Stimulated activated CD8-positive, alpha-beta memory T cell treated with anti-CD3 and anti-CD28 coated beads, Interleukin-15, amount 100 ng/mL, for 48 hours (primary cell): ENCODE measurements around the gene UCN3.
A peak's percentile ranks its signal among the peaks of the same experiment; 100 is the strongest.

ENCODE experiments used
- DNase-seq, 2 donors: peaks; one replicate each; pipeline ENCODE4 v3.0.0-alpha.2; 2020; ENCODE audit warnings: low read depth in 2 of 2

The UCN3 gene

GRCh38 chr10:5364890-5365338 is at the start of gene UCN3:
Gene UCN3, plus strand, starts transcription at chr10:5364966. Its CDS starts 8,755 bp downstream, at chr10:5373721.
- DNase-seq: no peak

- peak; percentile 62 to 82 for DNase-seq
Measured at GRCh38 chr10:5317547-5318107, 47.1 kb upstream of the UCN3 start.

DNA sequence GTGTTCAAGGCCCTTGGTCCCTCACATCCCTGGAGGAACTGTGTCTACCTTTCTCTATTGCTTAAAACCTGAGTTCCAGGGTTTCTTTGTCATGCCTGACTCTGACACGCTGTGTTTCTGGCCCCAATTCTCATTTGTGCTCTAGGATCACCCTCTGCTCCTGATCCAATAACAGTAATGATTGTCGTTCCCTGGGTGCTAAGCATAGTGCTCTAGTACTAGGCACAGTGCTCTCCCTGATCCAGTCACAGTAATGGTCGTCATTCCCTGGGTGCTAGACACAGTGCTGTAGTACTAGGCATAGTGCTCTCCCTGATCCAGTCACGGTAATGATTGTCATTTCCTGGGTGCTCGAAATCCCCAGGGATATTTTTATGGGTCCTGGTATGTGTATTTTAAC is 46.6 kb upstream of the UCN3 start:
- DNase-seq: no peak

DNA sequence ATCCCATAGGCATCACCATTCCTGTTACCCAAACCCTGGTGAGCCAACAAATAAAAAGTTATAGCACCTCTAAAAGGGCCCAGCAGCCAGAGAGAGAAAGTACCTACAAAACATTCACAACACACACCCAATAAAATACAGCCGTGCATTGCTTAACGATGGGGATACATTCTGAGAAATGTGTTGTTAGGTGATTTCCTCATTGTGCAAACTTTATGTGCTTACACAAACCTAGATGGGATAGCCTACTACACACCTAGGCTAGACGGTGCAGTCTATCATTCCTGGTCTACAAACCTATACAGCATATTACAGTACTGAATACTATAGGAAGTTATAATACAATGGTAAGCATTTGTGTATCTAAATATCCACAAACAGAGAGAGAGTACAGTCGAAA is 44.9 kb upstream of the UCN3 start:
- no peak for DNase-seq

GRCh38 chr10:5321273-5321672 is 43.5 kb upstream of the UCN3 start:
- no peak for DNase-seq

GRCh38 chr10:5323446-5323845 is 41.3 kb upstream of the UCN3 start:
- DNase-seq: no peak

DNA sequence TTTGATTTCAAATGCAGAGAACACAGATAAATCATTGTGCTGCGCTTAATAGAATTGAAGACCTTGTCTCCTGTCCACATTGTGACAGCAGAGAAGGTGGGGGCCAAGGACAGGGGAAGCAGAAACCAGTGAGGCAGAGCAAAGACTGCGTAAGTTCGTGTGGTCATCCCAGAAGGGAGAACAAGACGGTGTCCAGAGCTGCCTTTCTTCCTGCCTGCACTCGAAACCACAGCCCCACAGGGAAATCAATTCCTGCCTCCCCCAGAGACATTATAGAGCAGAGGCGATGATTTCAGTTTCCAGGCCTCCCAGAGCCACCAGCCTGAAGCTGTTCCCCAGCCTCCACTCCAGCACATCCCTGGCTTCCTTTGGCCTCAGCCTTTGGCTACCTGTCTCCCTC is 39.7 kb upstream of the UCN3 start:
- DNase-seq: no peak

DNA sequence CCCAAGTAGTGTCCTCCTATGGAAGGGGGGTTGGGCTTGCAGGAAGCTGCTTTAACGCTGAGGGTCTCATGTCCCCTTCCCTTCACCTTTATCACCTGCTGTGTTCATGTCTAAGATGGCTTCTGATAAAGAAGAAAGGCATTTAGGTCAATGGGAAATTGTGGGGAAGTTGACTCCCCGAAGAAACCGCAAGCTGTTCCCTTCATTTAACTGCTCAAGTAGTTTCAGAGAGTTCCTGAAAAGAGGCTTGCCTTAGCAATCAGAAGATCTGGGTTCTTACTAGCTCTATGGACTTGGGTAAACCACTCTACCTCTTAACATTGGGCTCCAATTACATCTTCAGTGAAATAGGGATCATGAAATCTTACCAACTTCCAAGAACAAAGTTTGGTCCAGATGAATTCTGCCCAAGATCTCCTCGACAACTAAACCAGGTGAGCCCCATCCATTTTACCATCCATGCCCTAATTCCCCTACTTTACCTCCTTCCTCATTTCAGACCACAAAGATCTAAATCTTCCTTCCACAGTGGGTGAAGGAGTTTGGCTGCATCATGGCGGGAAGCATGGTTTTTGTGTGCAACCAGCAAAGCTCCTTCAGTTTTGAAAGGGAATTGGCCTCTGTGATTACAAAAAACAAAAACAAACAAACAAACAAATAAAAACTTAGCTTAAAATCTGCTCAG is 30.4 kb upstream of the UCN3 start:
- no peak for DNase-seq

GRCh38 chr10:5338010-5338409 is 26.8 kb upstream of the UCN3 start:
- DNase-seq: no peak

DNA sequence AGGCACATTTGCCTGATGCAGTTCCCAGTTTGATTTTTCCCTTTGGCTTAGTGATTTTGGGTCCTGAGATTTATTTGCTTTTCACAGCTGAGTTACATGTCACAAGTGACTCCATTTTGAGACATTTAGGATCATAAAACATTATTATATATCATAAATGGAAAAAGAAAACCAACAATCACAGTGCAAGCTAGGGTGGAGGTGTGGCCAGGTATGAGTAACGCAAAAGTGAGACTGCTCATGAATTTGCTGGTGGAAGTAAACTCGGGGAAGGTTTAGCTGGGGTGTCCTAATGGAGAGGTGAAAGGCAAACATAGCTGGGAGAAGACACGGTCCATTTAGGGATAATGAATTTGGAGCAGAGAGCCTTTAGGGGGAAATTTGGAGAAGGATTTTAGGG is 21.7 kb upstream of the UCN3 start:
- no peak for DNase-seq

GRCh38 chr10:5343561-5343960 is 21.2 kb upstream of the UCN3 start:
- no peak for DNase-seq

GRCh38 chr10:5343979-5344378 is 20.8 kb upstream of the UCN3 start:
- no peak for DNase-seq

GRCh38 chr10:5344746-5345145 is 20.0 kb upstream of the UCN3 start:
- no peak for DNase-seq

DNA sequence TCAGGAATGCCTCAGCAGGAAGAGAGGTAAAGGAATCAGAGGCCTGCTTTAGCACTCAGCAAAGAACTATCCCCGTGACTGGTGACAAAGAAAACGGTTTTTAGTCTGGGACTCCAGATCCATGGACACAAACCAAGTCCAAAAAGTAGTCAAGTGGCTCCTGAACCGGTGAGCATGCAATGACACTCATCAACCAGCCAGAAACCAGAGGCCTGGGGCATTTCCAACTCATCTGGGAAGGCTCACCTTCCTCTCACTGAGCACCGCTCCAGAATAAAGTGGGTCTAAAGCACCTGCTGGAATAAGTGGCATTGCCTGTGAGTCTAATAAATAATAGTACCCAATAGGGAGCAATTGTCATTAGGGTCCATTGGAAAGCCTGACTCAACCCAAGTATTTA is 17.9 kb upstream of the UCN3 start:
- no peak for DNase-seq

GRCh38 chr10:5349362-5349761 is 15.4 kb upstream of the UCN3 start:
- no peak for DNase-seq

DNA sequence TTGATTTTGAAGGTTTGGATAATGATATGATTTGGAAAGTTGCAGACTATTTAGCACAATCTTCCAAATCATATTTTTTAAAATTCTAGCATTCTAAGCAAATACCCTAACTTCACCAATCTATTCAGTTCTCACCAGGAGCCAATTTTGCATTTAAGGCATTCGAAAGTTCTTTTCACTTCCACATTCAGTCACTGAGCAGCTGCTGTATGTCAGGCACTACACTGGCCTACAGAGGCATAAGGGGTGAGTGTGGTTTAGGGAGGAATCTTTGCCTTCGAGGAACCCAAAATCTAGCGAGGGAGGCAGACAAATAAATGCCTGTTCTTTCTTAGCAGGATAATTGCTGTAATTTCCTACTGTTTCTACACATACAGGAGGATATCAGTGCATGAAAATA is 10.7 kb upstream of the UCN3 start:
- no peak for DNase-seq

DNA sequence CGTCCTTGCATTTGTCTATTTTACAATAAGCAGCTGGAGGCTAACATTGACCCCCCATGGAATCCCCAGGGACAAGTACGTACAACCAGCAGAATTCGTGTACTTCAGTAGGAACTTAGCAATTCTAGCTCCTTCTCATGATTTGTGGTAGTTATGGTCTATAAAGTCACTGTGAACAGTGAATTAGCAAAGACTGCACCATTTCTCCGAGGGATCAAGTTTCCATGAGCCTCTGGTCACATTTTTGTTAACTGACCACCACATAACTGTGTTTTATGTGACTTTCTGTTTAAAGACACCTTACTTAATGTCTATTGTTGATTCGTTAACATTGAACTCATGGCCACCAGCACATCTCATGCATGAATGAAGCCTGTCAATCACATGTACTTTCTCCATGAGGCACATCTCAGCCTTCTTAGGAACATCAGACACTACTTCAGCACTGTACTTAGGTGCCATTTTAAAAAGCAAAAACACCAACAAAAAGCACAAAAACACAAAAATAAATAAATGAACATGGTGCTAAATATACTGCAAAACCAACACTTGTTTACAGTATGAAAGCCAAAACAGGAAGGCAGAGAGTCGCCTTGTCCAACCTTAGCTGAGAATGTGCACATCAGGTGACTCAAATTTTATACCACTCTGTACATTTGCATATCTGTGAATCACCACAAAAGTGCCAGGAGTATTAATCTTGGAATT is 9.0 kb upstream of the UCN3 start:
- no peak for DNase-seq

DNA sequence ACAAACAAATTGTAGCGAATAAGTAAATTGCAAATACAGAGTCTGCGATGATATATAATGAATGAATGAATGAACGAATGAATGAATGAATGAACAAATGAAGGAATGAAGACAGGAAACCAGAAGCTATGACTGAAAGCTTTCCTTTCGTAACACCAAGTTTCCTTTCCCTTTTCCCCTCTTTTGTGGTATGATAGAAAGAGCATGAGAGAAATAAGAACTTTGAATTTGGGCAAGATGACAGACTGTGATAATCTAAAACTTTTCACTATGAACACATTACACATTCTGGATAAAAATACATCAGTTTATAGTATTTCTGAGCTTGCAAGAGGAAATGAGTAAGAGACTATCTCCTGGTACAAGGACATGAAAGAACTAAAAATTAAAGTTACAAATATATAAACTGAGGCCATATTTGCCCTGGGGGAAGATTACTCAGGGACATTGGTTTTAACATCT is 8.4 kb upstream of the UCN3 start:
- DNase-seq: no peak

DNA sequence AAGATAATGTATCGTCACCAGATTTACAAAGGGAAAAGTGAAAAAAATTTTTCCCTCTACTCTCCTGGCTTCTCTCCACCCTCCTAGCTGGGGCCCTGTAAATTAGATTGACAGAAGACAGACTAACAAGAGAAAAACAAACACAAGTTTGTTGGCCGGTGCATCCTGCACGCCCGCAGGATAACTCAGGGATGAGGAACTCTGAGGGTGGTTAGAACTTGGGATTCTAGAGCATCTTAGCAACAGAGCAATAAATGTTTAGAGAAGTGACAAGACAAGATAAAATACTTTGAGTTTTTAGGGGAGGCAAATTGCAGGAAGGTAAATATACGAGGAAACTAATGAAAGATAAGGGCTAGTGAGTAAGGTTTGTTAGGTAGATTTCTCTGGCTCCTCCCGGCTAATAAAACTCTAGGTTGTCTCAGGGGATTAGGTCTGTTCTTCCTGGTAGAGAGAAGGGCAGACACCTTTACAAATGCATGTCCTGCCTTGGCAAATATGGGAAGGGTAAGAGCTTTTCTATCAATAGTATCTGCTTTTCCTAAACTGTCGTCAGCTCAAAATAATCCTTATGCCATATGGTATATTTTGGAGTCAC is 4.3 kb upstream of the UCN3 start:
- no peak for DNase-seq

GRCh38 chr10:5361966-5362365 is 2.8 kb upstream of the UCN3 start:
- no peak for DNase-seq

- no peak for DNase-seq
Measured at GRCh38 chr10:5362873-5363272, 1.9 kb upstream of the UCN3 start.

DNA sequence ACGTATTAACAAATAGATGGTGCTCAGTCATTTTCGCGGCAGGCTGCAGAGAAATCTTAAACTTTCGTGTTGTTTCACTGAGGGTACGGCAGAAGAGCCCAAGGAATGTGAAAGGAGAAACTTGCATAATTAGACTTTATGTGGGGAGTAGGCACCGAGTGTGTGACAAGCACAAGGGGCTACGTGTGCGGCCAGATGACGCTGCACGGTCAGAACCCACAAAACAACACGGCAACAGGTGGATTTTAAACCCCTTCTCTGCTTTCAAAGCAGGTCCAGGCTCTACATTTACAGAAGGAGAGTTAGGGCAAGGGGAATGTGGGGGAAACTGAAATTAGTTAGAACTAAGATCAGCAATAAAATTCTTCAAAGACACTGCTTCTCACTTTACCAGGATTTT is 392 bp upstream of the UCN3 start:
- no peak for DNase-seq

- no peak for DNase-seq
Measured at GRCh38 chr10:5365928-5366327, 1.2 kb downstream of the UCN3 start.
